ENCODE measurements around the gene GTF2H1.

GTF2H1 gene

GRCh38 chr11:18383388-18384156 lies 61.2 kb downstream of the GTF2H1 start:
- peak overlapping the region; percentile 17 for H3K4me3 ChIP-seq (ENCODE audit: control insufficient read depth, low read depth, low read length)
- DNase-seq (ENCODE audit: low read depth), result peak; percentile 97
- no peak for TF ChIP-seq CTCF (IDR thresholded peaks at IDR 0.05; ENCODE audit: control insufficient read depth, insufficient read depth, low read depth, low read length, missing control alignments)

- H3K4me3 ChIP-seq (ENCODE audit: control insufficient read depth, low read depth, low read length), result no peak overlapping the region
- DNase-seq (ENCODE audit: low read depth), result peak; percentile 92
- TF ChIP-seq CTCF (IDR thresholded peaks at IDR 0.05; ENCODE audit: control insufficient read depth, insufficient read depth, low read depth, low read length, missing control alignments), result no peak
Measured at GRCh38 chr11:18384157-18384641, 61.8 kb downstream of the GTF2H1 start.

- DNase-seq (ENCODE audit: low read depth), result no peak
- no peak for TF ChIP-seq CTCF (IDR thresholded peaks at IDR 0.05; ENCODE audit: control insufficient read depth, insufficient read depth, low read depth, low read length, missing control alignments)
- H3K4me3 ChIP-seq (ENCODE audit: control insufficient read depth, low read depth, low read length), result no peak overlapping the region
Measured at GRCh38 chr11:18390088-18390487, 67.7 kb downstream of the GTF2H1 start.

- TF ChIP-seq CTCF (IDR thresholded peaks at IDR 0.05; ENCODE audit: control insufficient read depth, insufficient read depth, low read depth, low read length, missing control alignments), result no peak
- no peak for DNase-seq (ENCODE audit: low read depth)
Measured at GRCh38 chr11:18392434-18393321, 70.3 kb downstream of the GTF2H1 start.

GRCh38 chr11:18393581-18394274 lies 71.4 kb downstream of the GTF2H1 start:
- TF ChIP-seq CTCF (IDR thresholded peaks at IDR 0.05; ENCODE audit: control insufficient read depth, insufficient read depth, low read depth, low read length, missing control alignments), result no peak
- no peak overlapping the region; the same call in 1 of the 2 replicates for H3K4me3 ChIP-seq (ENCODE audit: control insufficient read depth, low read depth, low read length)
- no peak for DNase-seq (ENCODE audit: low read depth)

More at GRCh38 chr11:18392434-18393321, 70.3 kb downstream of the GTF2H1 start:
- no peak overlapping the region for H3K4me3 ChIP-seq (ENCODE audit: control insufficient read depth, low read depth, low read length)

GRCh38 chr11:18394275-18394927 lies 72.0 kb downstream of the GTF2H1 start, which contains the start of gene LDHA:
Gene LDHA (plus strand): TSS chr11:18394563. CDS start chr11:18396843, 2,280 bp downstream.
- peak within 1 kb of the TSS; percentile 80 for H3K4me3 ChIP-seq (ENCODE audit: control insufficient read depth, low read depth, low read length)
- peak; percentile 83 for DNase-seq (ENCODE audit: low read depth)
- no peak for TF ChIP-seq CTCF (IDR thresholded peaks at IDR 0.05; ENCODE audit: control insufficient read depth, insufficient read depth, low read depth, low read length, missing control alignments)
